ENCODE measurements around the gene UBXN1.

Gene UBXN1, protein sequence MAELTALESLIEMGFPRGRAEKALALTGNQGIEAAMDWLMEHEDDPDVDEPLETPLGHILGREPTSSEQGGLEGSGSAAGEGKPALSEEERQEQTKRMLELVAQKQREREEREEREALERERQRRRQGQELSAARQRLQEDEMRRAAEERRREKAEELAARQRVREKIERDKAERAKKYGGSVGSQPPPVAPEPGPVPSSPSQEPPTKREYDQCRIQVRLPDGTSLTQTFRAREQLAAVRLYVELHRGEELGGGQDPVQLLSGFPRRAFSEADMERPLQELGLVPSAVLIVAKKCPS

DNA sequence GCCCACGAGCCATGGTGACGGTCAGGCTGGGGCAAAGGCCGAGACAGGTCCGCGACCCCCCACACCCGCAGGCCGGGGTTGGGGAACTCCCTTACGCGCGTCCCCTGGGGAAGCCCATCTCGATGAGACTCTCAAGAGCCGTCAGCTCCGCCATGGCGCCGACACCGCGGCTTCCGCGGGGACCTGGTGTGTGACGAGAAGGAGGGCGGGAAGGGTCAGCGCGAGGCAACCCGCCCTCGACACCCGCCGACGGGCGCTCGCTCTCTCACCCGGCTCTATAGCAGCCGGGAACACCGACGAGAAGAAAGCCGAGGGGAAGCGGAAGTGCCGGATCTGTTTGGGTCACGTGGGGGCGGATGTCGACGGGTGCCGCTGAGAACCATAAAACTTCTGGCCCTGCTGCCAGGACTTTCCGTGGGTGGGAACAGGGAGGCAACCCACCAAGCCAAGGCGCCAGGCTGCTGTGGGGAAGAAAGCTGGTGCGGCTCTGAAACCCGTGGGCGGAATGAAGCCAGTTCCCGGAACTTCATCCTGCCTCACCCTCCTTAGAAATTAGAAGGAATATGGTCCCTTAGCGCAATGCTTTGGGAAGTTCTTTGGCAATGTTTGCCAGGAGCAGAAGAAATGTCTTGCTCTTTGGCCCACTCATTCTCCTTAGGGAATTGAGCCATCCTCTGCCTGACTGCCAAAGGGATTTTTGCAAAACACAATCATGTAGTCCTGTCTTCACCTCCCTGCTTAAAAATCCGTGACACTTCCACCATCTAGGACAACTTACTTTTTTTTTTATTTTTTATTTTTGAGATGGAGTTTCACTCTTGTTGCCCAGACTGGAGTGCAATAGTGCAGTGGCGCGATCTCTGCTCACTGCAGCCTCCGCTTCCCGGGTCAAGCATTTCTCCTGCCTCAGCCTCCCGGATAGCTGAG is at the start of gene UBXN1:
TSS of gene UBXN1 (minus strand) at position 304 of the 927 bp plus-strand sequence. CDS start at position 154, 150 bp downstream.
- DNase-seq (ENCODE audit: low read depth) = peak; percentile 89
- TF ChIP-seq, protein P1, sequence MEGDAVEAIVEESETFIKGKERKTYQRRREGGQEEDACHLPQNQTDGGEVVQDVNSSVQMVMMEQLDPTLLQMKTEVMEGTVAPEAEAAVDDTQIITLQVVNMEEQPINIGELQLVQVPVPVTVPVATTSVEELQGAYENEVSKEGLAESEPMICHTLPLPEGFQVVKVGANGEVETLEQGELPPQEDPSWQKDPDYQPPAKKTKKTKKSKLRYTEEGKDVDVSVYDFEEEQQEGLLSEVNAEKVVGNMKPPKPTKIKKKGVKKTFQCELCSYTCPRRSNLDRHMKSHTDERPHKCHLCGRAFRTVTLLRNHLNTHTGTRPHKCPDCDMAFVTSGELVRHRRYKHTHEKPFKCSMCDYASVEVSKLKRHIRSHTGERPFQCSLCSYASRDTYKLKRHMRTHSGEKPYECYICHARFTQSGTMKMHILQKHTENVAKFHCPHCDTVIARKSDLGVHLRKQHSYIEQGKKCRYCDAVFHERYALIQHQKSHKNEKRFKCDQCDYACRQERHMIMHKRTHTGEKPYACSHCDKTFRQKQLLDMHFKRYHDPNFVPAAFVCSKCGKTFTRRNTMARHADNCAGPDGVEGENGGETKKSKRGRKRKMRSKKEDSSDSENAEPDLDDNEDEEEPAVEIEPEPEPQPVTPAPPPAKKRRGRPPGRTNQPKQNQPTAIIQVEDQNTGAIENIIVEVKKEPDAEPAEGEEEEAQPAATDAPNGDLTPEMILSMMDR (IDR thresholded peaks at IDR 0.05; ENCODE audit: insufficient read depth, low read depth, low read length, missing control alignments) = no peak
- peak within 1 kb of the TSS; percentile 92 for H3K4me3 ChIP-seq (ENCODE audit: low read length)

DNA sequence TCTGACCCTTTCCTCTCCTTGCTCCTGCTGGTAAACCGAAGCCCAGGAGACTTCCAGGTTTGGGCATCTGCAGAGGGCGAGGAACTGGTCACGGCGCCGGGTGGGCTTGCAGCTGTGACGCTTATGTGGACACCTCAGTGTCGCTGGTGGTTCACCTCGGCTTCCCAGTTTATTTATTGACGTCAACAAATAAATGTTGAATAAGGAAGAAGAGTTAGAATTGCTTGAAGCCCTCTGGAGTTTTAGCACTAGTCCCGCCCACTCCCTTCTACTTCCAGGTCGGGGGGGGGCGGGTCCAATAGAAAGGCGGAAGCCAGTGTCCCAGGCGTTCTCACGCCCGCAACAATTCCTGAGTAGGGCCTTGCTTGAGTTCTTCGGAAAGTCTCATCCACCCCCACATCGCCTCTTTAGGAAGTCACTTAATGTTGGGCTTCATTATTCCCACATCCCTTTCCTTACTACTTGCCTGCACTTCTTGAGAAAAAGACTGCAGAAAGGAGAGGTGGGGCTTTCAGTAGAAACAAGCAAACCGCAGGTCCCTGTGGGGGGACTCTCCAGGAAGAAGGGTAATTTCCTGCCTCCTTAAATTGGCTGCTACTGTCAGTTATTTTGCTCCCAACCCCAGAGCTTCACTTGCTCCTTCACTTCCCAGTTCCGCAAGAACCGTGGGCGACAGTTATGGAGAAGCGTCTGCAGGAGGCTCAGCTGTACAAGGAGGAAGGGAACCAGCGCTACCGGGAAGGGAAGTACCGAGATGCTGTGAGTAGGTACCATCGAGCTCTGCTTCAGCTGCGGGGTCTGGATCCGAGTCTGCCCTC is 49.5 kb upstream of the UBXN1 start, which contains the start of gene TTC9C:
TSS of gene TTC9C (plus strand) at position 316 of the 818 bp plus-strand sequence. CDS start at position 679, 363 bp downstream.
- TF ChIP-seq, protein P1 (IDR thresholded peaks at IDR 0.05; ENCODE audit: insufficient read depth, low read depth, low read length, missing control alignments) = no peak
- peak within 1 kb of the TSS; percentile 94 for H3K4me3 ChIP-seq (ENCODE audit: low read length)
- peak; percentile 91 for DNase-seq (ENCODE audit: low read depth)

DNA sequence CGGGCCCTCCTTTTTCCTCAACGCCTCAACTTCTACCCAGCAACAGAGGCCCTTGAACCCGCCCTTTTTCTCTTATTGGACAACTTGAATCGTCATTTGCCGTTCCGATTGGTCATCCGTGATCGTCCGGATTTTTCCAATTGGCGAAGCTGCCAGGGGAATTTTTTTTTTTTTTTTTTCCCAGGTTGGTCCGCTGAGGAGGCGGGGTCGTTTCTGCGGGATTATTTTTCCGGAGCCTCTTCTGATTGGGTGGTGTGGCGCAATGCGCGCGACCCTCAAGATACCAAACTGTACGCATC is 48.9 kb upstream of the UBXN1 start:
- peak; percentile 98 for DNase-seq (ENCODE audit: low read depth)
- peak overlapping the region; percentile 94 for H3K4me3 ChIP-seq (ENCODE audit: low read length)
- TF ChIP-seq, protein P1 (IDR thresholded peaks at IDR 0.05; ENCODE audit: insufficient read depth, low read depth, low read length, missing control alignments) = no peak

DNA sequence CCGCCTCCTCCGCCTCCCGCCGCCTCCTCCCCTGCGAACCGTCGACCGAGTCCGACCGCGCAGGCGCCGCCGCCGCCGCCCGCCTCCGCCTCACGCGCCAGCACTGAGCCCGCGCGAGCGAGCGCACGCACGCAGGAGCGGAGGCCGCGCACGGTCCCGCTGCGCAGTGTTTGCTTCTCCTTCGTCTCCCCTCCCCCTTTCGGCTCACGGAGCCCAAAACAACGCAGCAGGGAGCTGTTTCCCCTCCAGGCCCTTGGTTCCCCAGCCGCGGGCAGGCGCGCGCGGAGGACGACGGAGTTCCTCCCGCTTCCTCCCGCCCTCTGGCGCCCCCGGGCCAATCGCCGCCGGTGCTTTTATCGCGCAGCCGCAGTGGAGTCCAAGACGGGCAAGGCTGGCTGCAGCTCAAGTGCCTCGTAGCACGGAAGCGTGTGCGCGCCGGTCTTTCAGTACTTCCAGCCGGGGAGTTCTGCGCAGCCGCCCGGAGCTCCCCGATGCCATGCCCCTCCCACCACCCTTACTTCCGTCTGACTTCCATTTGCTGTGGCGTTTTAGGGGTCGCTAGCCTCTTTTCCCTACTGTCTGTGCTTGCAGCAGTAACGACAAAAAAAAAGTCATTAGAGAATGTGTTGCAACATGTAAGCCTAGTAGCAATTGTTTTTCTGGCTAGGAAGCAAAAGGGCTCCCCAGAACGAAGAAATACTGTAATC is 48.4 kb upstream of the UBXN1 start, which contains the start of gene HNRNPUL2:
TSS of gene HNRNPUL2 (minus strand) at position 293 of the 707 bp plus-strand sequence. CDS start 301 bp downstream, outside the sequence.
- DNase-seq (ENCODE audit: low read depth) = peak; percentile 99
- H3K4me3 ChIP-seq (ENCODE audit: low read length) = peak within 1 kb of the TSS; percentile 94
- TF ChIP-seq, protein P1 (IDR thresholded peaks at IDR 0.05; ENCODE audit: insufficient read depth, low read depth, low read length, missing control alignments) = no peak

DNA sequence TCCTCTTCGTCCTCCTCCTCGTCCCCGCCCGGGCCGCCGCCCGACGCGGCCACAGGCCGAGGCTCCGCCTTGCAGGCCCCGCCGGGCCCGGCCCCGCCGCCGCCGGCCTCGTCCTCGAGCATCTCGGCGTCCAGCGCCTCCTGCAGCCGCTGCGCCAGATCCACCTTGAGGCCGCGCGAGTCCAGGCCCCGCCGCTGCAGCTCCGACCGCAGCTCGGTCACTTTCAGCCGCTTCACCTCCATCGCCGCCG is 48.0 kb upstream of the UBXN1 start:
- TF ChIP-seq, protein P1 (IDR thresholded peaks at IDR 0.05; ENCODE audit: insufficient read depth, low read depth, low read length, missing control alignments) = no peak
- H3K4me3 ChIP-seq (ENCODE audit: low read length) = peak overlapping the region; percentile 94
- no peak for DNase-seq (ENCODE audit: low read depth)

All from epithelial cell of esophagus (primary cell).